Keratinocyte (primary cell): ENCODE results near the gene RBPJ. TPM values are rescaled to one million over a fixed set of nuclear protein-coding genes. Genes with fewer than 3 reads are reported as not detected.

Experiments used
- DNase-seq: peaks from one replicate; pipeline ENCODE4 v3.0.0-alpha.2; 2011; ENCODE audit warnings: low read depth, missing footprints, low spot score
- FAIRE-seq: peaks from 2 replicates; lab custom pipeline; 2011; peaks lifted over from hg19 to GRCh38; lab: Jason Lieb, UNC
- H2AFZ ChIP-seq: 2 replicates; pipeline ENCODE4 v1.6.0; 2012; ENCODE audit warnings: low read length, control low read depth, inconsistent platforms; ENCODE audit not compliant: control insufficient read depth
- H3K27ac ChIP-seq: 2 replicates; pipeline ENCODE4 v1.5.1; 2011; ENCODE audit warnings: low read length; ENCODE audit not compliant: control insufficient read depth, insufficient read depth
- H3K27me3 ChIP-seq: 3 replicates; pipeline ENCODE4 v1.6.0; 2011; ENCODE audit warnings: low read length; ENCODE audit not compliant: control insufficient read depth, insufficient read depth; ENCODE audit errors: extremely low read depth
- H3K36me3 ChIP-seq, 2 experiments: 2 replicates in 1 of 2; 3 replicates in 1 of 2; pipeline ENCODE4 v1.5.1; 2011; ENCODE audit warnings: low read length in 2 of 2, mild to moderate bottlenecking in 1 of 2; ENCODE audit not compliant: control insufficient read depth in 2 of 2, insufficient read depth in 2 of 2; ENCODE audit errors: extremely low read depth in 1 of 2
- H3K4me1 ChIP-seq: 3 replicates; pipeline ENCODE4 v1.5.1; 2011; ENCODE audit warnings: low read length; ENCODE audit not compliant: control insufficient read depth, insufficient read depth; ENCODE audit errors: extremely low read depth
- H3K4me2 ChIP-seq: 3 replicates; pipeline ENCODE4 v1.6.0; 2011; ENCODE audit warnings: low read depth, low read length; ENCODE audit not compliant: control insufficient read depth, insufficient read depth; ENCODE audit errors: extremely low read depth
- H3K4me3 ChIP-seq, 3 experiments: fragments of 200-600 bp in 1 of 3; sonication (generic) in 1 of 3; 2 replicates in 2 of 3; 3 replicates in 1 of 3; pipeline ENCODE4 v1.5.1; 2011 to 2016; ENCODE audit warnings: low read length in 3 of 3, mild to moderate bottlenecking in 3 of 3, control low read depth in 2 of 3, inconsistent platforms in 1 of 3, low read depth in 1 of 3, mixed read lengths in 1 of 3, mixed run types in 1 of 3, moderate library complexity in 1 of 3; ENCODE audit not compliant: control insufficient read depth in 2 of 3, insufficient read depth in 2 of 3; ENCODE audit errors: extremely low read depth in 1 of 3
- H3K79me2 ChIP-seq: 2 replicates; pipeline ENCODE4 v1.6.0; 2012; ENCODE audit warnings: low read length; ENCODE audit not compliant: control insufficient read depth, insufficient read depth
- H3K9ac ChIP-seq: 3 replicates; pipeline ENCODE4 v1.6.0; 2011; ENCODE audit warnings: low read length; ENCODE audit not compliant: control insufficient read depth, insufficient read depth; ENCODE audit errors: extremely low read depth
- H3K9me1 ChIP-seq: 3 replicates; pipeline ENCODE4 v1.6.0; 2011; ENCODE audit warnings: low read length; ENCODE audit not compliant: control insufficient read depth, insufficient read depth; ENCODE audit errors: extremely low read depth
- H3K9me3 ChIP-seq: 2 replicates; pipeline ENCODE4 v1.5.1; 2012; ENCODE audit warnings: low read depth, low read length; ENCODE audit not compliant: control insufficient read depth
- H4K20me1 ChIP-seq: 3 replicates; pipeline ENCODE4 v1.6.0; 2011; ENCODE audit warnings: low read length; ENCODE audit not compliant: control insufficient read depth, insufficient read depth; ENCODE audit errors: extremely low read depth
- CTCF ChIP-seq, 3 experiments: IDR thresholded peaks in 1 of 3; conservative IDR thresholded peaks in 1 of 3; optimal IDR thresholded peaks in 1 of 3; 2 replicates in 2 of 3; 3 replicates in 1 of 3; pipeline versions ENCODE3 to v1.5.1; 2011; ENCODE audit warnings: low read length in 3 of 3, mild to moderate bottlenecking in 3 of 3, moderate library complexity in 2 of 3, control low read depth in 1 of 3, inconsistent platforms in 1 of 3; ENCODE audit not compliant: insufficient read depth in 2 of 3; ENCODE audit errors: extremely low read depth in 1 of 3
- EZH2 ChIP-seq: IDR thresholded peaks from one replicate; pipeline ENCODE4 v1.6.1; 2012; ENCODE audit warnings: inconsistent platforms, mild to moderate bottlenecking, low read length, moderate library complexity
- dilution Hi-C: fragments of 300-500 bp; cut with MboI; formaldehyde crosslinking; loops from one replicate; pipeline ENCODE4 v1.7.0; 2020; ENCODE audit warnings: low sequenced_read_pairs; ENCODE audit not compliant: extremely low pct_ligation_motif_present
- polyA plus RNA-seq, 5 experiments: library from polyadenylated mRNA; depleted of rRNA in 3 of 5; stranded (reverse) in 3 of 5; stranded (forward) in 1 of 5; unstranded in 1 of 5; fragments of >200 nt; gene quantifications; 1 replicate in 1 of 5; 2 replicates in 3 of 5; 3 replicates in 1 of 5; pipeline versions ENCODE4 v1.2.1 to v1.2.3, GENCODE V29; 2011 to 2012; ENCODE audit warnings: missing spikeins in 2 of 5, low read depth in 1 of 5, low replicate concordance in 1 of 5

RBPJ gene
- polyA plus RNA-seq, 1 donor (not counting 4 experiments of a cell fraction or from before 2014, with no cell fraction given), result 38.0 TPM

DNA sequence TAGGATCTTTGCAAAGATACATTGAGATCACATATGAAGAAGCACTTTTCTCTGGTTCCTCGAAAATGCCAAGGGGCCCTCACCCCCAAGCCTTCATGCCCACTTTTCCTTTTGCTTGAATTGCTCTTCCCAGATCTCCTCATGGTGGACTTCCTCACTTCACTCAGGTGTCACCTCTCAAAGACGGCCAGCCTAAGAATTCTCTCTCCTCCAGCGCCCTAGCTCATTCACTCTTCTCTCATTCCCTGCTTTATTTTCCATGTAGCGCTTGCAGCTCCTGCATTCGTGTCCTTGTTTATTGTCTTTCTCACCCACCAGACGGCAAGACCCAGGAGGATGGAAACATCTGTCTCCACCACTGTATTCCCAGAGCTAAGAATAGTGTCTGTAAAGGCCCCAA lies 136.6 kb downstream of the RBPJ start:
- no peak for FAIRE-seq

DNA sequence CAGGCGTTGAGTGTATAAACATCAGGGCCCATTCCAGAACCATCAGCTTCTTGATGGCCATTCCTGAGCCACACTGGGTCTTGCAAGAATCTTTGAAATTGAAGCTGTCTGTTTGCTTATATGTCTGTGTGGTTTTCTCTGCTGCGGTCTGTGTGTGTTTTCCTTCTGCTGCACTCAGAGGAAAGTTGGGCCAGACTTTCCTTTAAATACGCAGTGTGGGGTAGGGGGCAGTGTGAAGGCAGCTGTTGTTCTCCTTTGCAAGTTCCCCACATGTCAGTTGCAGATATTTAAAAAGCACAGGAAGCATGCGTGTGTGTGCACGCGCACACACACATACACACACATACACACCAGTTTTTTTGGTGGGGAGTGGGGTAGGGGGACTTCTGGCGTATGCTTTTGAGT lies 137.3 kb downstream of the RBPJ start:
- Histone ChIP-seq H3K4me1 (no peaks in the 10 kb centered on the region), H3K27me3 (no peaks in the 10 kb centered on the region), H3K79me2 (no peaks in the 10 kb centered on the region), H4K20me1 (no peaks in the 10 kb centered on the region), H3K4me2 (no peak overlapping the region), H3K36me3 (no peaks in the 10 kb centered on the region), H3K9me3 (no peaks in the 10 kb centered on the region), H3K9me1 (peaks cover 3% of the 10 kb centered on the region), H3K4me3 (no peak overlapping the region), H3K27ac (no peak overlapping the region), H2AFZ (no peak overlapping the region), H3K9ac (no peak overlapping the region)
- FAIRE-seq (no peak), DNase-seq (no peak)
- TF ChIP-seq CTCF (optimal IDR thresholded peaks at IDR 0.05 in 1 of 3, IDR thresholded peaks at IDR 0.05 in 1 of 3, conservative IDR thresholded peaks at IDR 0.05 in 1 of 3; ENCODE audit: extremely low read depth in 1 of 3, insufficient read depth in 2 of 3, low read length in 3 of 3) (no peak), EZH2 (no peak)
- dilution Hi-C loops, result no loop called here

More for the DNA sequence above, 136.6 kb downstream of the RBPJ start:
- Histone ChIP-seq H3K4me2 (no peak overlapping the region), H3K4me3 (no peak overlapping the region), H3K9me1 (peaks cover 3% of the 10 kb centered on the region), H3K36me3 (no peaks in the 10 kb centered on the region), H2AFZ (no peak overlapping the region), H3K27me3 (no peaks in the 10 kb centered on the region), H4K20me1 (no peaks in the 10 kb centered on the region), H3K9ac (no peak overlapping the region), H3K79me2 (no peaks in the 10 kb centered on the region), H3K27ac (no peak overlapping the region), H3K9me3 (no peaks in the 10 kb centered on the region), H3K4me1 (no peaks in the 10 kb centered on the region)
- no peak for TF ChIP-seq EZH2
- DNase-seq, result no peak
- dilution Hi-C loops, result no loop called here
